GM19099 (cell line): ENCODE results near the gene SNX22.

Experiments
- POLR2A ChIP-seq: IDR thresholded peaks from 3 replicates; pipeline ENCODE4 v1.6.1; 2011; ENCODE audit warnings: low read depth; ENCODE audit not compliant: insufficient read length; ENCODE audit errors: extremely low read depth

Gene SNX22

DNA sequence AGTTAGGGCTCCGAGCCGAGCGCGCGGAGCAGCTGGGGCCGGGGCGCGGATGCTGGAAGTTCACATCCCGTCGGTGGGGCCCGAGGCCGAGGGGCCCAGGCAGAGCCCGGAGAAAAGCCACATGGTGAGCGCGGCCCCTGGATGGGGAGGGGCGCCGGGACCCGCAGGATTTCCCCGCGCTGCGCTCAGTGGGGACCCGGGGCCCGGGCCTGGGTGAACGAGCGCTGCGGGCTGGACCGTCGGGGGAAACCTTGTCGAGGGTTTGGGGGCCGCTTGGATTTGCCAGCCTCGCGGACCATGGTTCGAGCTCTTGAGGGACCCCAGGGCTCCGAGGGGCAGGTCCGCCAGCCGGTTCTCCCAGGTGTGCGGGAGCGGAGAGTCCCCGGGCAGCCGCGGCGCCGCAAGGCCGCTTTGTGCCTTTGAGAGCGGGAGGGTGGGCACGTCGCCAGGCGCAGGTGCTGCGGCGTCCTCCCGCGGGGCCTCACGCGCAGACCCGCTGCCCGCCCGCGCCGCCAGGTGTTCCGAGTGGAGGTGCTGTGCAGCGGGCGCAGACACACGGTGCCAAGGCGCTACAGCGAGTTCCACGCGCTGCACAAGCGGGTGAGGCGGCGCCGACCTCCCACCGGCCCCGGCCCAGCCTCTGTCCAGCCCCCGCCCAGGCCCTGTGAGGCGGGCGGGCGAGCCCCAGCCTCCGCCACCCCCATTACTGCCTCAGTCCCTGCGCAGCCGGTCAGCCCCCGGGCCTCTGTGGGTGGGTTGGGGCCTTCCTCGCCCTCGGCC, at the start of gene SNX22:
SNX22 (plus strand) TSS at position 5 of the 780 bp plus-strand sequence; CDS start at position 50, 45 bp downstream.
- TF ChIP-seq POLR2A, result peak; percentile 87

- no peak for TF ChIP-seq POLR2A
Observed at GRCh38 chr15:64102497-64102896, 49.0 kb upstream of the SNX22 start.

DNA sequence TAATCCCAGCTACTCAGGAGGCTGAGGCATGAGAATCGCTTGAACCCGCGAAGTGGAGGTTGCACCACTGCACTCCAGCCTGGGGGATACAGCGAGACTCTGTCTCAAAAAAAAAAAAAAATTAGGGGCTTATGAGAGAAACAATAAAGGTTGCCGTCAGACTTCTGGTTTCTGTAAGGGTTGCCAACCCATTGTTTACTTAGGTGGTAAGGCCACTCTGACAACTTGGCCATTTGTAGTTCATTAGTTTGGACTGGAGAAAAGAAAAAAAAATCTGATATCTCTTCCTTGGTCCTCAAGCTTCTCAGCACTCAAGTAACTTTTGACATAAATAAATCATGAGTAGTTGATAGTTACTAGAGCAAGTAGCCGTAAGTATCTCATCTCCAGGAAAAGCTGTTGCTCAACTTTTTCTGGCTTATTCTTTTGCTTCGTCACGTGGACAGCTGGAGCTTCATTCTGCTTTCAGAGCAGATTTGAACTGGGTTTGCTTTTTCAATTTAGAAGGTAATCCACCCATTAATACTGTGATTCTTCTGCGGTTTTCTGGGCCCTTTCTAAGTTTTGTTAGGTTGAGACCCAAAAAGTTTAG, 46.3 kb upstream of the SNX22 start:
- no peak for TF ChIP-seq POLR2A

DNA sequence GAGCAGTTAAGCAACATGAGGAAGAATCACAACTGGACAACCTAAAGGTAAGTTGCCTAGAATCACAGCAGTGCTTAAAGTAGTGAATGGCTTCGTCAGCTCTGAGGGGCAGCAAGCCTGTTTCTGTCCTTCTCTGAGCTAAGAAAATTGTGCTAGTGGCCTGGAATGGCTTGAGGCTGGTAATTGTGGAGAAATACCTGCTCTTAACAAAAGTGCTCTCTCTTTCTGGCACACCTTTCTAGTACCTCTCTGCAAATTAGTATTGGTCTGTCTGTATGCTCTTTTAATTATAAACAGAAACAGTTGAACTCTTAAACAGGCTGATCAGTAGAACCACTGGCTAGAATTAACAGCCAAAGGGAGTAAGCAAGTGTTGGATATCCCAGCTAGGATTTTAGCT, 44.2 kb upstream of the SNX22 start:
- TF ChIP-seq POLR2A, result no peak

DNA sequence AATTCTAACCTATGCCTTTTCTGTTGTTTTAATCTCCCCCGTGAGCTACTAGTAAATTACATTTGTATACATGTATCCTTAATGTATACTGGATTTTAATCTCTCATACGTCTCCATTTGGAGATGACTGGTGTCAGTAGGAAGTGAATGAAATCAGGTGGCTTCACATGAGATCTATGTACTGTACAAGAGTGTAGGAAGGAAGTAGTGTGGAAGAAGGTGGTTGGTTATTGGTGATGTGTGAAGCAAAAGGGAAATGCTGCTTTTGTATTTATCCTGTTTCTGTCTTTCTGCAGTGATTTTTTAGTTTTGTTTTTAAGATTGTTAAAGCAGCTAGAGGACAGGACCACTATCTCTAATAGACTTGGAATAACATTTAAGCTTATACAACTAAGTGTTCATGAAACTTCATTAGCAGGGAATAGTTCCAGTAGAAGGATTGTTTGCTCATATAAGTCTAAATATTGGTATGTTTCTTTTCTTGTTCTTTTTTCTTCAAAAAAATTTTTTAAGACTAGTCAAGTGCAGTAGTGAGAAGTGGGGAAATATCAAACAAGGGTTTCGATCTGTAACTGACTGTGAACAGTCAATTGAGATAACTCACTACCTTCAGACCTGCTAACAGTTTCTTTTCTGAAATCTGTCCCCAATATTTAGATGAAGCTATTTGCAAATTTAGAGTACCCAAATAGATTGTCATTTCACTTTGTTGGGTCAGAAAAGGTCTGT, 40.4 kb upstream of the SNX22 start:
- TF ChIP-seq POLR2A, result no peak

DNA sequence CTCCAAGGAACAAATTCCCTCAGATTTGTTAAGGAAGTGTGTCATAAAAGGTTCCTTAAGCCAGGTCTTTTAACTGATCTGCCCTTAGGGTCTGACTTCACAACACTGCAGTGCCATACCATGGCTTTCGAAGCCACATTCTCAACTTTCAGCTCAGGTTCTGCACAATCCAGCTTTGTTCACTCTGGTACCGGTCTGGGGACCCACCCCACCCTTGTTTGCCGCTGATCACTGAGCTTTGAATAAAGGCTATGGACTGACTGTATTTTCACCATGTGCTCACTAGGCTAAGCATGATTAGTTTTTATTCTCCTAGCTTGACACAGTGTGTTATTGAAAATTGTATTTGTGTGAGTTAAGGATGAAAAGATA, 39.9 kb upstream of the SNX22 start:
- TF ChIP-seq POLR2A, result no peak

GRCh38 chr15:64112073-64112772, 39.3 kb upstream of the SNX22 start:
- no peak for TF ChIP-seq POLR2A

DNA sequence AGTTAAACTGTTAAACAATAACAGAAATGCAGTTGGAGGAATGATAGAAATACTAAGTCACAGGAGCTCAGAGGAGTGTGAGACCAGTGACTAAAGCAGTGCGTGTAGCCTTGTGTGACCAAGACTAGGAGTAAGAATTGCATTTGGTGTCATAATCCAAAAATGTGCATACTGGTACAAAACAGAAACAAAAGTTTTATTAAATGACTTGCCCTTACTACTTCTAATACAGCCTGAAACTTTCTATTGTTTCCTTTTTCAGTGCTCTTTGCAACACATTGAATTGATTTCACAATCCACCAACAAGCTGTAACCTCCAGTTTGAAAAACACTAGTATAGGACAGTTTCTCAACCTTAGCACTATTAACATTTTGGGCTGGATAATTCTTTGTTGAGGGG, 38.6 kb upstream of the SNX22 start:
- TF ChIP-seq POLR2A, result no peak

DNA sequence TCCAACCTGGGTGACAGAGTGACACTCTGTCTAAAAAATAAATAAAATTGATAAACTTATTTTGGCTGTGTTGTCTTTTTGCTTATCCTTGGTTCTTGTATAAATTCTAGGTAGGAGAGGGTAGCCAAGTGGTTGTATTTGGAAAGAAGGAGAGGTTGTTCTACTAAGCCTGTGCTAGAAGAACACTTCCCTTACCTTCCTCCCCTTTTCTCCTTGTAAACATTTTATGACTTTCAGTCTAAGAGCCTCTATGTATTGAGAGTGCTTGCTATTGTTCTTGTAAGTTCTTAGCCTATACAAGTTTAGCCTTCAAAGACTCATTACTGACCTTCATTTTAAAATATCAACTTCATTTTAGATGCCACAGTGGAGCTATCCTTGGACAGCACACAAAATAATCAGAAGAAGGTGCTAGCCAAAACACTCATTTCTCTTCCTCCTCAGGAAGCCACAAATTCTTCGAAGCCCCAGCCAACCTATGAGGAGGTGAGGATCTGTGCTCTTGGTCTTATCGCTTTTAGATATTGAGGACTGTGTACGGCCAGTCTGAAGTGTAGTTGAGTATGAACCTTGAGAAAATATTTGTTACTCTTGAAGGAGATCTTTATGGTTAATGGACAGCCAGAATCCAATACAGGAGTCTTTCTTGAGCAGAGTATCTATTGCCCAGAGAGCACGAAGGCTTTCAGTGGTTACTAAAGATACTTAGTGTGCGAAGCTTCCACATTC, 33.6 kb upstream of the SNX22 start:
- no peak for TF ChIP-seq POLR2A

DNA sequence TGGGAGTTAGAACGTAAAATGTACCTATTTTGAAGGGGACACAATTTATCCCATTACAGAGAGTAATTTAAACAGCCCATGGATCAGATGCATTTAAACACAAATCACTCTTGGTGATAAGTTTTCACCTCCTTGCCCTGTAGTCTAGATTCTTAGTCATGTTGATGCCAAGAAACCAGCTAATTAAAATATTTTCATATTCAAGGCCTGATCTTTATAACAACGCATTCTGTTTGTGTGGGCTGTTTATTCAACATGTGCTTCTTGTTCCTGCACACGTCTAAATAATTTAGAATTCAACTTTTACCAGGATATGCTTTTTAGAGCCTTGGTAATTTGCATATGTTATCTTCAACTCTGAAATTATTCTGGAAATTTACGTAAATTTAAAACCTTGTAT, 29.9 kb upstream of the SNX22 start:
- TF ChIP-seq POLR2A, result no peak

DNA sequence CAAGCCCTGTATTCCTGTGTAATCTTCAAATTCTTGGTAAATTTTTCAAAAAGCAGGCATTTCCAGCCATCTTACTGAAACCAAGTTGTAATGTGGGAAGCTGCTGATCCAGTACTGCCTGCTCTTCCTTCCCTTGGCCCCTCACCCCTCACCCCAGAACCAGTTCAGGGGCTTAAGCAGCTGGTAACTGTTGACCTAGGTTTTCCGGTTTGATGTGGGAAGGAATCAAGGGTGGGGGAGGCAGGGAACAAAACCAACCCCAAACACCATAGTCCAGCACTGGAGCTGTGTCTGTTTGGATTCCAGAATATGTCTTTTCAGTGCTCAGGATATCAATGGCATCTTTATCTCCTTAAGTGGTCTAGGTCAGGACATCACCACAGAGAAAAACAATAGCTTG, 29.1 kb upstream of the SNX22 start:
- no peak for TF ChIP-seq POLR2A

DNA sequence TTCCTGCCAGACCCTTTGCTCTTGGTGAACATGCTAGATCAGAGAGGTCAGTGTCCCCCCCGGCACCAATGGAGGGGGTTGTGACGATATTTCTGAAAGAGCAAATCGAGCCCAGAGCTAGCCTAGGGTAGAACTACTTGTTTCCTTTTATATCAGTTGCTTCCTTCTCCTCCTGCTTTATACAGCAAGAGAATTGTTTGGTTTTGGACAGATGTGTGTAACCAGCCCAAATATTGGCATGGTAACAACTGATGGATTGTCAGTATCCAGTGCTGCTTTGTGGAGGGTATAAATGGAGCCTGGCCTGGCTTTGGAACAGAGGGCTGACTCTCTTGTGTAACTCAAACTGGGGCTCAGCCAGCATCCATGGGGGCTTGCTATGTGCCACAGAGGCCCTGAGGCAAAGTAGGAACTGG, 28.6 kb upstream of the SNX22 start:
- TF ChIP-seq POLR2A, result no peak

- TF ChIP-seq POLR2A, result no peak
Observed at GRCh38 chr15:64125978-64126377, 25.6 kb upstream of the SNX22 start.

GRCh38 chr15:64127521-64128270, 23.8 kb upstream of the SNX22 start:
- TF ChIP-seq POLR2A, result no peak

- no peak for TF ChIP-seq POLR2A
Observed at GRCh38 chr15:64130159-64130558, 21.4 kb upstream of the SNX22 start.

- TF ChIP-seq POLR2A, result no peak
Observed at GRCh38 chr15:64131547-64131946, 20.0 kb upstream of the SNX22 start.
